Embryonic facial prominence (tissue), 1 donor: ENCODE results near the gene VEPH1.
A peak's percentile ranks its signal among the peaks of the same experiment; 100 is the strongest.

Source experiments
- DNase-seq: peaks from one replicate; pipeline ENCODE4 v3.0.0-alpha.2; 2016; ENCODE audit errors: extremely low spot score

VEPH1 gene

GRCh38 chr3:157301755-157302154 lies 201.5 kb downstream of the VEPH1 start:
- DNase-seq, result no peak

GRCh38 chr3:157300981-157301663 lies 202.1 kb downstream of the VEPH1 start:
- DNase-seq, result no peak

GRCh38 chr3:157300094-157300493 lies 203.1 kb downstream of the VEPH1 start:
- DNase-seq, result no peak

GRCh38 chr3:157297328-157297915 lies 205.8 kb downstream of the VEPH1 start:
- DNase-seq, result no peak

- DNase-seq, result no peak
Observed at GRCh38 chr3:157294953-157295352, 208.3 kb downstream of the VEPH1 start.

GRCh38 chr3:157294491-157294890 lies 208.7 kb downstream of the VEPH1 start:
- no peak for DNase-seq

GRCh38 chr3:157290766-157291165 lies 212.4 kb downstream of the VEPH1 start:
- DNase-seq, result peak; percentile 66

GRCh38 chr3:157285966-157286365 lies 217.2 kb downstream of the VEPH1 start:
- DNase-seq, result no peak

- no peak for DNase-seq
Observed at GRCh38 chr3:157285141-157285540, 218.1 kb downstream of the VEPH1 start.

GRCh38 chr3:157284688-157285087 lies 218.5 kb downstream of the VEPH1 start:
- no peak for DNase-seq

- DNase-seq, result no peak
Observed at GRCh38 chr3:157282261-157283191, 220.7 kb downstream of the VEPH1 start.

- DNase-seq, result no peak
Observed at GRCh38 chr3:157280786-157281185, 222.4 kb downstream of the VEPH1 start.

GRCh38 chr3:157280354-157280753 lies 222.9 kb downstream of the VEPH1 start:
- no peak for DNase-seq

GRCh38 chr3:157279237-157279636 lies 224.0 kb downstream of the VEPH1 start:
- no peak for DNase-seq

GRCh38 chr3:157276801-157277200 lies 226.4 kb downstream of the VEPH1 start:
- no peak for DNase-seq

GRCh38 chr3:157275832-157276231 lies 227.4 kb downstream of the VEPH1 start:
- DNase-seq, result no peak

- DNase-seq, result no peak
Observed at GRCh38 chr3:157274644-157275137, 228.5 kb downstream of the VEPH1 start.

- DNase-seq, result no peak
Observed at GRCh38 chr3:157271283-157271882, 231.8 kb downstream of the VEPH1 start.

- no peak for DNase-seq
Observed at GRCh38 chr3:157268026-157268425, 235.2 kb downstream of the VEPH1 start.

GRCh38 chr3:157265931-157266330 lies 237.3 kb downstream of the VEPH1 start:
- DNase-seq, result no peak

- DNase-seq, result no peak
Observed at GRCh38 chr3:157263027-157263426, 240.2 kb downstream of the VEPH1 start.

- no peak for DNase-seq
Observed at GRCh38 chr3:157261000-157261399, 242.2 kb downstream of the VEPH1 start.
